ENCODE results near the gene TMSB15C. TPM values are rescaled to one million over a fixed set of nuclear protein-coding genes. Genes with fewer than 3 reads are reported as not detected.
"Not testable (repeated sequence)": the region's sequence is repeated elsewhere in the genome, so short reads cannot be mapped to it uniquely, and the experiment has no call there.

TMSB15C gene
- total RNA-seq, 1 donor from 2014 or later: 7.8 TPM

- H3K27ac ChIP-seq (ENCODE audit: low read depth, low read length): no peak overlapping the region
- peaks cover 0 to 2% (median 0%) of the 10 kb centered on the region in 3 donors for H3K9me3 ChIP-seq (ENCODE audit: control insufficient read depth in 3 of 3, low read length in 3 of 3)
- no peaks in the 10 kb centered on the region for H3K4me1 ChIP-seq (ENCODE audit: control insufficient read depth in 3 of 3, insufficient read depth in 3 of 3, low read length in 3 of 3)
- H3K4me3 ChIP-seq (ENCODE audit: low read length in 3 of 3): no peak overlapping the region
- H3K27me3 ChIP-seq (ENCODE audit: control insufficient read depth in 3 of 3, insufficient read depth in 3 of 3, low read length in 3 of 3): peaks cover 0 to 12% (median 0%) of the 10 kb centered on the region in 3 donors
- no peaks in the 10 kb centered on the region for H3K36me3 ChIP-seq (ENCODE audit: control insufficient read depth in 3 of 3, insufficient read depth in 3 of 3, low read length in 3 of 3)
- H3K9ac ChIP-seq (ENCODE audit: low read depth in 1 of 3, low read length in 3 of 3): no peak overlapping the region
These were observed 28.6 kb upstream of the TMSB15C start for GRCh38 chrX:104104676-104105075.

- Histone ChIP-seq H3K9me3 (ENCODE audit: control insufficient read depth in 3 of 3, low read length in 3 of 3) (no peaks in the 10 kb centered on the region), H3K4me1 (ENCODE audit: control insufficient read depth in 3 of 3, insufficient read depth in 3 of 3, low read length in 3 of 3) (no peaks in the 10 kb centered on the region), H3K36me3 (ENCODE audit: control insufficient read depth in 3 of 3, insufficient read depth in 3 of 3, low read length in 3 of 3) (no peaks in the 10 kb centered on the region), H3K27me3 (ENCODE audit: control insufficient read depth in 3 of 3, insufficient read depth in 3 of 3, low read length in 3 of 3) (peaks cover 0 to 8% (median 0%) of the 10 kb centered on the region in 3 donors), H3K27ac (ENCODE audit: low read depth, low read length) (no peak overlapping the region), H3K9ac (ENCODE audit: low read depth in 1 of 3, low read length in 3 of 3) (no peak overlapping the region), H3K4me3 (ENCODE audit: low read length in 3 of 3) (no peak overlapping the region)
These were observed 22.9 kb upstream of the TMSB15C start for GRCh38 chrX:104098919-104099318.

- Histone ChIP-seq H3K4me3 (ENCODE audit: low read length in 3 of 3) (no peak overlapping the region), H3K27me3 (ENCODE audit: control insufficient read depth in 3 of 3, insufficient read depth in 3 of 3, low read length in 3 of 3) (peaks cover 0 to 8% (median 0%) of the 10 kb centered on the region in 3 donors), H3K9ac (ENCODE audit: low read depth in 1 of 3, low read length in 3 of 3) (no peak overlapping the region)
These were observed 22.2 kb upstream of the TMSB15C start for GRCh38 chrX:104098151-104098808.

DNA sequence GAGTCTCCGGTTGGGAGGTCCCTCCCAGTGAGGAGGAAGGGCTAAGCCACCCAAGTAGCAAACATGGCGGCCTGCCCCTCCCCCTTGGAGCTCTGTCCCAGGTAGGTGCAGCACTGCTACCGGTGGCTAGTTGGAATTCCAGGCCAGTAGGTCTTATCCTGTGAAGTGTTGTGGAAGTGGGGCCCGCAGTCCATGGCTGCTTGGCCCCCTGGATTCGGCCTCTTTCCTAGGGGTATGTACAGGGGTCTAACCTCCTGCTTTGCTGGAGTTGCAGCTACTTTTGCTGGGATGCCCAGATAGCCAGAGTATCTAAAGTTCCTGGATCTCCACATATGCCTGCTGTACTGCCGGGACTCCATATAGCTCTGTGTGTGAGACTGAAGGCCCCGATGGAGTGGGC lies 9.9 kb upstream of the TMSB15C start:
- no peaks in the 10 kb centered on the region for H3K9me3 ChIP-seq (ENCODE audit: control insufficient read depth in 3 of 3, low read length in 3 of 3)
- H3K27ac ChIP-seq (ENCODE audit: low read depth, low read length): no peak overlapping the region

More at GRCh38 chrX:104098151-104098808, 22.2 kb upstream of the TMSB15C start:
- Histone ChIP-seq H3K4me1 (ENCODE audit: control insufficient read depth in 3 of 3, insufficient read depth in 3 of 3, low read length in 3 of 3) (no peaks in the 10 kb centered on the region), H3K36me3 (ENCODE audit: control insufficient read depth in 3 of 3, insufficient read depth in 3 of 3, low read length in 3 of 3) (no peaks in the 10 kb centered on the region), H3K9me3 (ENCODE audit: control insufficient read depth in 3 of 3, low read length in 3 of 3) (no peaks in the 10 kb centered on the region), H3K27ac (ENCODE audit: low read depth, low read length) (no peak overlapping the region)

DNA sequence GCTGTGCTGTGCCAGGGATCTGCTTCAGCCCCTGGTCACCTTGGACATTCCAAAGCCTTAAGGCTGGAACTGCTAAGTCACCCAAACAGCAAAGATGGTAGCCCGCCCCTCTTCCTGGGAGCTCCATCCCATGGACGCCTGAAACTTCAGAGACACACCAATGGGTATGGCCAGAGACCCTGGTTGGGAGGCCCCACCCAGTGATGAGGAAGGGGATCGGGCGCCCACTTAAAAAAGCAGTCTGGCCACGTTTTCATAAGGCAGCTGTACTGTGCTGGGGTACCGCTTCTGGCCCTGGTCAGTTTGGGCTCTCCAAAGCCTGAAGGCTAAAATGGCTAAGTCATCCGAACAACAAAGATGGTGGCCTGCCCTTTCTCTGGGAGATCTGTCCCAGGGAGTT lies 9.4 kb upstream of the TMSB15C start:
- H3K9ac ChIP-seq (ENCODE audit: low read depth in 1 of 3, low read length in 3 of 3): no peak overlapping the region
- no peak overlapping the region for H3K4me3 ChIP-seq (ENCODE audit: low read length in 3 of 3)
- no peak overlapping the region for H3K27ac ChIP-seq (ENCODE audit: low read depth, low read length)
- no peaks in the 10 kb centered on the region for H3K9me3 ChIP-seq (ENCODE audit: control insufficient read depth in 3 of 3, low read length in 3 of 3)
- no peaks in the 10 kb centered on the region for H3K4me1 ChIP-seq (ENCODE audit: control insufficient read depth in 3 of 3, insufficient read depth in 3 of 3, low read length in 3 of 3)
- H3K27me3 ChIP-seq (ENCODE audit: control insufficient read depth in 3 of 3, insufficient read depth in 3 of 3, low read length in 3 of 3): peaks cover 0 to 12% (median 0%) of the 10 kb centered on the region in 3 donors
- H3K36me3 ChIP-seq (ENCODE audit: control insufficient read depth in 3 of 3, insufficient read depth in 3 of 3, low read length in 3 of 3): no peaks in the 10 kb centered on the region

More for the DNA sequence above, 9.9 kb upstream of the TMSB15C start:
- Histone ChIP-seq H3K36me3 (ENCODE audit: control insufficient read depth in 3 of 3, insufficient read depth in 3 of 3, low read length in 3 of 3) (no peaks in the 10 kb centered on the region), H3K4me1 (ENCODE audit: control insufficient read depth in 3 of 3, insufficient read depth in 3 of 3, low read length in 3 of 3) (no peaks in the 10 kb centered on the region), H3K4me3 (ENCODE audit: low read length in 3 of 3) (no peak overlapping the region), H3K27me3 (ENCODE audit: control insufficient read depth in 3 of 3, insufficient read depth in 3 of 3, low read length in 3 of 3) (peaks cover 0 to 12% (median 0%) of the 10 kb centered on the region in 3 donors), H3K9ac (ENCODE audit: low read depth in 1 of 3, low read length in 3 of 3) (no peak overlapping the region)

GRCh38 chrX:104084534-104085277 lies 8.7 kb upstream of the TMSB15C start:
- Histone ChIP-seq H3K27ac (ENCODE audit: low read depth, low read length) (no peak overlapping the region), H3K36me3 (ENCODE audit: control insufficient read depth in 3 of 3, insufficient read depth in 3 of 3, low read length in 3 of 3) (no peaks in the 10 kb centered on the region), H3K27me3 (ENCODE audit: control insufficient read depth in 3 of 3, insufficient read depth in 3 of 3, low read length in 3 of 3) (peaks cover 0 to 12% (median 0%) of the 10 kb centered on the region in 3 donors), H3K4me3 (ENCODE audit: low read length in 3 of 3) (no peak overlapping the region), H3K4me1 (ENCODE audit: control insufficient read depth in 3 of 3, insufficient read depth in 3 of 3, low read length in 3 of 3) (no peaks in the 10 kb centered on the region), H3K9me3 (ENCODE audit: control insufficient read depth in 3 of 3, low read length in 3 of 3) (no peaks in the 10 kb centered on the region), H3K9ac (ENCODE audit: low read depth in 1 of 3, low read length in 3 of 3) (no peak overlapping the region)

- no peaks in the 10 kb centered on the region for H3K36me3 ChIP-seq (ENCODE audit: control insufficient read depth in 3 of 3, insufficient read depth in 3 of 3, low read length in 3 of 3)
- H3K4me1 ChIP-seq (ENCODE audit: control insufficient read depth in 3 of 3, insufficient read depth in 3 of 3, low read length in 3 of 3): no peaks in the 10 kb centered on the region
- H3K27me3 ChIP-seq (ENCODE audit: control insufficient read depth in 3 of 3, insufficient read depth in 3 of 3, low read length in 3 of 3): peaks cover 0 to 8% (median 0%) of the 10 kb centered on the region in 3 donors
- H3K9me3 ChIP-seq (ENCODE audit: control insufficient read depth in 3 of 3, low read length in 3 of 3): no peaks in the 10 kb centered on the region
- no peak overlapping the region for H3K9ac ChIP-seq (ENCODE audit: low read depth in 1 of 3, low read length in 3 of 3)
- no peak overlapping the region for H3K27ac ChIP-seq (ENCODE audit: low read depth, low read length)
- H3K4me3 ChIP-seq (ENCODE audit: low read length in 3 of 3): no peak overlapping the region
These were observed 8.0 kb upstream of the TMSB15C start for GRCh38 chrX:104084063-104084462.

DNA sequence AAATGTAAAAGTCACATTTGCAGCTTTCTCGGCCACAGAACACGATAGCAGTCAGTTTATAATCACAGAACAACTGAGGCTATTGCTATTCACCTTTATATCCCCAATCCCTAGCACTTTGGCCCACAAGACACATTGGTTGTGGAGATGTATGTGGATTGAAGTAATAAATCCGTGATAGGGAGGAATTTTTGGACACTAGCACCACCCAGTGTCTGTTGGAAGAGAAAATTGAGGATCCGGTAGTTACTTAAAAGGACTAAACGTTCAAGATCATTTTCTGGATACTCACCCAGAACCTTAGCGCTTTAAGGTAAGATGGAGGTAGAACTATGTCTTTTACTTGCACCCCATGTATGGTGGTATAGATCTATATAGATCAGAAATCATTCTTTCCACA lies 1.8 kb upstream of the TMSB15C start:
- not testable (repeated sequence) for H3K9me3 ChIP-seq (ENCODE audit: control insufficient read depth in 3 of 3, low read length in 3 of 3); H3K27ac ChIP-seq (ENCODE audit: low read depth, low read length); H3K27me3 ChIP-seq (ENCODE audit: control insufficient read depth in 3 of 3, insufficient read depth in 3 of 3, low read length in 3 of 3); H3K36me3 ChIP-seq (ENCODE audit: control insufficient read depth in 3 of 3, insufficient read depth in 3 of 3, low read length in 3 of 3); H3K4me3 ChIP-seq (ENCODE audit: low read length in 3 of 3); H3K4me1 ChIP-seq (ENCODE audit: control insufficient read depth in 3 of 3, insufficient read depth in 3 of 3, low read length in 3 of 3); H3K9ac ChIP-seq (ENCODE audit: low read depth in 1 of 3, low read length in 3 of 3)

- not testable (repeated sequence) for H3K27me3 ChIP-seq (ENCODE audit: control insufficient read depth in 3 of 3, insufficient read depth in 3 of 3, low read length in 3 of 3); H3K4me3 ChIP-seq (ENCODE audit: low read length in 3 of 3); H3K36me3 ChIP-seq (ENCODE audit: control insufficient read depth in 3 of 3, insufficient read depth in 3 of 3, low read length in 3 of 3); H3K4me1 ChIP-seq (ENCODE audit: control insufficient read depth in 3 of 3, insufficient read depth in 3 of 3, low read length in 3 of 3); H3K9me3 ChIP-seq (ENCODE audit: control insufficient read depth in 3 of 3, low read length in 3 of 3); H3K27ac ChIP-seq (ENCODE audit: low read depth, low read length); H3K9ac ChIP-seq (ENCODE audit: low read depth in 1 of 3, low read length in 3 of 3)
These were observed 13.4 kb downstream of the TMSB15C start for GRCh38 chrX:104062636-104063035.

- not testable (repeated sequence) for H3K27me3 ChIP-seq (ENCODE audit: control insufficient read depth in 3 of 3, insufficient read depth in 3 of 3, low read length in 3 of 3); H3K9me3 ChIP-seq (ENCODE audit: control insufficient read depth in 3 of 3, low read length in 3 of 3); H3K27ac ChIP-seq (ENCODE audit: low read depth, low read length); H3K36me3 ChIP-seq (ENCODE audit: control insufficient read depth in 3 of 3, insufficient read depth in 3 of 3, low read length in 3 of 3); H3K9ac ChIP-seq (ENCODE audit: low read depth in 1 of 3, low read length in 3 of 3); H3K4me3 ChIP-seq (ENCODE audit: low read length in 3 of 3); H3K4me1 ChIP-seq (ENCODE audit: control insufficient read depth in 3 of 3, insufficient read depth in 3 of 3, low read length in 3 of 3)
These were observed 21.1 kb downstream of the TMSB15C start for GRCh38 chrX:104054956-104055355.

Measured in skeletal muscle tissue (tissue), 4 donors.